ENCODE measurements around the gene MPPED2. TPM values are rescaled to one million over a fixed set of nuclear protein-coding genes. Genes with fewer than 3 reads are reported as not detected.

The MPPED2 gene
- total RNA-seq (1 to 10 TPM; 2.0 to 5.0 (median 4.3) TPM), polyA plus RNA-seq (1 to 10 TPM; 2.4 to 3.3 TPM)

- 4 to 9% methylated on average over 22 to 49 of the region's 49 CpGs for WGBS, 2 donors
- Histone ChIP-seq H3K36me3 (no peaks in the 10 kb centered on the region), H3K9me3 (no peaks in the 10 kb centered on the region), H3K4me3 (peak within 1 kb of the TSS; percentile 28 to 83 (median 56)), H3K4me1 (no peaks in the 10 kb centered on the region), H3K27me3 (no peaks in the 10 kb centered on the region), H3K27ac (peak within 1 kb of the TSS; percentile 33 to 84 (median 74))
- TF ChIP-seq, protein P1, sequence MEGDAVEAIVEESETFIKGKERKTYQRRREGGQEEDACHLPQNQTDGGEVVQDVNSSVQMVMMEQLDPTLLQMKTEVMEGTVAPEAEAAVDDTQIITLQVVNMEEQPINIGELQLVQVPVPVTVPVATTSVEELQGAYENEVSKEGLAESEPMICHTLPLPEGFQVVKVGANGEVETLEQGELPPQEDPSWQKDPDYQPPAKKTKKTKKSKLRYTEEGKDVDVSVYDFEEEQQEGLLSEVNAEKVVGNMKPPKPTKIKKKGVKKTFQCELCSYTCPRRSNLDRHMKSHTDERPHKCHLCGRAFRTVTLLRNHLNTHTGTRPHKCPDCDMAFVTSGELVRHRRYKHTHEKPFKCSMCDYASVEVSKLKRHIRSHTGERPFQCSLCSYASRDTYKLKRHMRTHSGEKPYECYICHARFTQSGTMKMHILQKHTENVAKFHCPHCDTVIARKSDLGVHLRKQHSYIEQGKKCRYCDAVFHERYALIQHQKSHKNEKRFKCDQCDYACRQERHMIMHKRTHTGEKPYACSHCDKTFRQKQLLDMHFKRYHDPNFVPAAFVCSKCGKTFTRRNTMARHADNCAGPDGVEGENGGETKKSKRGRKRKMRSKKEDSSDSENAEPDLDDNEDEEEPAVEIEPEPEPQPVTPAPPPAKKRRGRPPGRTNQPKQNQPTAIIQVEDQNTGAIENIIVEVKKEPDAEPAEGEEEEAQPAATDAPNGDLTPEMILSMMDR (IDR thresholded peaks at IDR 0.05) = peak; percentile 11 to 43 (median 42)
- DNase-seq (peak; percentile 25 to 85 (median 56)), FAIRE-seq (no peak), ATAC-seq (peak; percentile 73 to 87 (median 81))
- intact Hi-C loops (cut with DNase I) = no loop called here
Measured at GRCh38 chr11:30586251-30587144, at the start of gene MPPED2. Gene MPPED2, minus strand, starts transcription at chr11:30586353. Its CDS starts 5,980 bp downstream, at chr11:30580373.

DNA sequence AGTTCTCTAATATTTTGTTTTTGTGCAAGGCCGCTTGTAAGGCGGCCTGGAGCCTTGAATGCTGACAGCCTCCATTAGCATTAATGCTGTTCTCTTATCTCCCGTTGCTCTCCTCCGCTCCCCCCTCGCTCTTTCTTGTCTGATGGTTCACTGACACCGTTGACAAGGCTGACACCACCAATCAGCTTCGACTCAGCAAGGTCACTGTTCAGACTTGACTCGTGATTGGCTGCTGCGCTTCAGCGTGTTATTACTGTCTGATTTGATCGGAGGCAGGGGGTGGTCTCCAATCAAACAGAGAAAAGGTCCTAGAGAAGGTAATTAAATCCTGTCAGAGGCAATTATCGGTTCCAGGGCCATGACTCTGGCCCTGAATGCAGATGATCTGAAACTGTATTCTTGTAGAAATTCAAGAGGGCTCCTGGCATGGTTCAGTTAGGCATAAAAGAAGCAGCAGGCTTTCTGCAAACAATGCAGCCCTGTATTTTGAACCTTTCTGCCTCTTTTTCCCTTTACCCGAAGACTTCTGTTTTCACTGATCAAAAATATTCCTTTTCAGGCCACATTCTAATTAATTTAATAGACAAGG is 49.3 kb upstream of the MPPED2 start:
- H3K27me3 ChIP-seq = no peaks in the 10 kb centered on the region
- H3K4me3 ChIP-seq = no peak overlapping the region
- intact Hi-C loops (cut with DNase I) = no loop called here
- peak in 1 of 4 donors; percentile 46 for ATAC-seq
- DNase-seq = no peak
- 24 to 26% methylated on average over 13 of the region's 13 CpGs for WGBS, 2 donors
- no peak overlapping the region for H3K27ac ChIP-seq
- no peaks in the 10 kb centered on the region for H3K36me3 ChIP-seq
- TF ChIP-seq, protein P1 (IDR thresholded peaks at IDR 0.05) = no peak
- no peaks in the 10 kb centered on the region for H3K4me1 ChIP-seq
- no peak for FAIRE-seq
- no peaks in the 10 kb centered on the region for H3K9me3 ChIP-seq

DNA sequence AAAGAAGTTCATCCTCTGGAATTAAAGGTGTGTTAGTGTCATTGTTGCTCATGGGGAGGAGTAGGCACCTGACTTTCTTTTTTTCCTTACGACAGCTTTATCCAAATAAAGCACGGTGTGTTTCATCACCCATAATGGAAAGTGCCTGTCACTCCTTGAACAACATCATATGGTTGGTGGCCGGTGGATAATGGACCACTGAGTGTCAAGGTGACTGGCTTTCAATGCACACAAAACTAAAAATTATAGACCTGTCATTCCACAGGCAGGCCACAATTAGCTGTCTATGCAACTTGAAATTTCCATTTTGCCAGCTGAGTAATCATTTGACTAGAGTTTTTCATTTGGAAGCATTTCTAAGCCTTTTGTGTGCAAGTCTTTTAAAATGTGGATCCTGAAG is 45.0 kb upstream of the MPPED2 start:
- Histone ChIP-seq H3K36me3 (no peaks in the 10 kb centered on the region), H3K4me1 (no peaks in the 10 kb centered on the region), H3K27ac (no peak overlapping the region), H3K9me3 (no peaks in the 10 kb centered on the region), H3K4me3 (no peak overlapping the region), H3K27me3 (no peaks in the 10 kb centered on the region)
- TF ChIP-seq, protein P1 (IDR thresholded peaks at IDR 0.05) = no peak
- DNase-seq (no peak), ATAC-seq (no peak), FAIRE-seq (no peak)
- 44 to 54% methylated on average over 3 of the region's 3 CpGs for WGBS, 2 donors
- intact Hi-C loops (cut with DNase I) = no loop called here

- ATAC-seq (no peak), DNase-seq (no peak), FAIRE-seq (no peak)
- Histone ChIP-seq H3K4me3 (no peak overlapping the region), H3K4me1 (no peaks in the 10 kb centered on the region), H3K36me3 (no peaks in the 10 kb centered on the region), H3K9me3 (no peaks in the 10 kb centered on the region), H3K27ac (no peak overlapping the region), H3K27me3 (no peaks in the 10 kb centered on the region)
- TF ChIP-seq, protein P1 (IDR thresholded peaks at IDR 0.05) = no peak
- 50 to 60% methylated on average over 1 of the region's 1 CpG for WGBS, 2 donors
- intact Hi-C loops (cut with DNase I) = no loop called here
Measured at GRCh38 chr11:30619767-30620166, 33.6 kb upstream of the MPPED2 start.

- intact Hi-C loops (cut with DNase I) = no loop called here
- FAIRE-seq (no peak), DNase-seq (no peak), ATAC-seq (no peak)
- Histone ChIP-seq H3K36me3 (no peaks in the 10 kb centered on the region), H3K4me3 (no peak overlapping the region), H3K9me3 (no peaks in the 10 kb centered on the region), H3K27me3 (no peaks in the 10 kb centered on the region), H3K27ac (no peak overlapping the region), H3K4me1 (no peaks in the 10 kb centered on the region)
- TF ChIP-seq, protein P1 (IDR thresholded peaks at IDR 0.05) = no peak
Measured at GRCh38 chr11:30617762-30618161, 31.6 kb upstream of the MPPED2 start.

Measured in pancreas (tissue), 10 donors.